Karpas-422 (cell line): ENCODE results near the gene HAGHL. TPM values are rescaled to one million over a fixed set of nuclear protein-coding genes. Genes with fewer than 3 reads are reported as not detected.
A peak's percentile ranks its signal among the peaks of the same experiment; 100 is the strongest.

Source experiments
- DNase-seq: peaks from one replicate; pipeline ENCODE4 v3.0.0-alpha.2; 2015
- H2AFZ ChIP-seq: fragments of 200-600 bp; sonication (generic); 2 replicates; pipeline ENCODE4 v1.6.1; 2014; ENCODE audit warnings: antibody characterized with exemption, low read length, mixed read lengths
- H3K27ac ChIP-seq: fragments of 200-600 bp; sonication (generic); 2 replicates; pipeline ENCODE4 v1.5.1; 2014; ENCODE audit warnings: mild to moderate bottlenecking, low read length, moderate library complexity
- H3K27me3 ChIP-seq: fragments of 200-600 bp; sonication (generic); 2 replicates; pipeline ENCODE4 v1.6.1; 2014; ENCODE audit warnings: low read length, mixed read lengths
- H3K36me3 ChIP-seq: fragments of 200-600 bp; sonication (generic); 2 replicates; pipeline ENCODE4 v1.6.1; 2014; ENCODE audit warnings: low read length, mixed read lengths; ENCODE audit not compliant: insufficient read depth
- H3K4me1 ChIP-seq: fragments of 200-600 bp; sonication (generic); 2 replicates; pipeline ENCODE4 v1.6.1; 2014; ENCODE audit warnings: mild to moderate bottlenecking, low read length, mixed read lengths
- H3K4me2 ChIP-seq: fragments of 200-600 bp; sonication (generic); 2 replicates; pipeline ENCODE4 v1.6.1; 2014; ENCODE audit warnings: low read length, low read depth, mild to moderate bottlenecking; ENCODE audit not compliant: poor library complexity, severe bottlenecking
- H3K4me3 ChIP-seq: fragments of 200-600 bp; sonication (generic); 2 replicates; pipeline ENCODE4 v1.5.1; 2014; ENCODE audit warnings: mild to moderate bottlenecking, antibody characterized with exemption, low read length, mixed read lengths
- H3K79me2 ChIP-seq: fragments of 200-600 bp; sonication (generic); 2 replicates; pipeline ENCODE4 v1.6.1; 2014; ENCODE audit warnings: mild to moderate bottlenecking, low read length, mixed read lengths
- H3K9ac ChIP-seq: fragments of 200-600 bp; sonication (generic); 2 replicates; pipeline ENCODE4 v1.6.0; 2014; ENCODE audit warnings: low read length
- H3K9me2 ChIP-seq: fragments of 200-600 bp; sonication (generic), shearing (Covaris generic); replicated peaks from 2 replicates; pipeline ENCODE4 v1.6.0; 2014; ENCODE audit warnings: mild to moderate bottlenecking, low read length, moderate library complexity; ENCODE audit not compliant: insufficient read depth
- H3K9me3 ChIP-seq: fragments of 300-700, 200-600 bp; sonication (generic); 2 replicates; pipeline ENCODE4 v1.6.1; 2014; ENCODE audit warnings: low read length, mixed read lengths
- H4K20me1 ChIP-seq: fragments of 200-600 bp; sonication (generic); 2 replicates; pipeline ENCODE4 v1.6.1; 2014; ENCODE audit warnings: mild to moderate bottlenecking, antibody characterized with exemption, low read length, low read depth; ENCODE audit not compliant: insufficient read depth
- total RNA-seq: library from RNA; depleted of rRNA; stranded (reverse); fragments of >200 nt; shearing (Covaris generic); gene quantifications from 2 replicates; pipeline ENCODE4 v1.2.3, GENCODE V29; 2014; ENCODE audit warnings: low replicate concordance

The HAGHL gene
- total RNA-seq, 1 experiment from 2014 or later: 57.4 TPM

GRCh38 chr16:724188-725040, 2.5 kb upstream of the HAGHL start:
- no peak overlapping the region for H2AFZ ChIP-seq
- peaks cover 82% of the 10 kb centered on the region for H3K4me1 ChIP-seq
- peak overlapping the region; percentile 91 for H3K27ac ChIP-seq
- DNase-seq: peak; percentile 77
- H3K27me3 ChIP-seq: no peaks in the 10 kb centered on the region
- peak overlapping the region; percentile 73; the same call in 1 of the 2 replicates for H3K4me3 ChIP-seq
- H3K4me2 ChIP-seq: peak overlapping the region; percentile 89
- H3K9ac ChIP-seq: peak overlapping the region; percentile 75
- peaks cover 28% of the 10 kb centered on the region for H3K79me2 ChIP-seq
- H3K9me3 ChIP-seq: no peaks in the 10 kb centered on the region
- H3K36me3 ChIP-seq: 0 out of 2 replicates have a peak, but pooled peaks cover 2% of the 10 kb centered on the region
- H4K20me1 ChIP-seq: peaks cover 8% of the 10 kb centered on the region
- no peaks in the 10 kb centered on the region for H3K9me2 ChIP-seq

- DNase-seq: no peak
- H2AFZ ChIP-seq: no peak overlapping the region
- no peaks in the 10 kb centered on the region for H3K9me3 ChIP-seq
- H3K4me1 ChIP-seq: peaks cover 82% of the 10 kb centered on the region
- peaks cover 32% of the 10 kb centered on the region for H3K79me2 ChIP-seq
- H3K27ac ChIP-seq: peak overlapping the region; percentile 91
- peak overlapping the region; percentile 73; the same call in 1 of the 2 replicates for H3K4me3 ChIP-seq
- H3K36me3 ChIP-seq: 0 out of 2 replicates have a peak, but pooled peaks cover 3% of the 10 kb centered on the region
- H3K27me3 ChIP-seq: no peaks in the 10 kb centered on the region
- H3K4me2 ChIP-seq: peak overlapping the region; percentile 89
- peak overlapping the region; percentile 75 for H3K9ac ChIP-seq
- H4K20me1 ChIP-seq: peaks cover 8% of the 10 kb centered on the region
- no peaks in the 10 kb centered on the region for H3K9me2 ChIP-seq
These were observed 1.9 kb upstream of the HAGHL start for GRCh38 chr16:725041-725376.

GRCh38 chr16:725463-726187, 1.3 kb upstream of the HAGHL start:
- peak overlapping the region; percentile 75 for H3K9ac ChIP-seq
- no peaks in the 10 kb centered on the region for H3K9me2 ChIP-seq
- H3K79me2 ChIP-seq: peaks cover 33% of the 10 kb centered on the region
- H3K4me3 ChIP-seq: peak overlapping the region; percentile 73
- H3K36me3 ChIP-seq: 0 out of 2 replicates have a peak, but pooled peaks cover 6% of the 10 kb centered on the region
- peaks cover 8% of the 10 kb centered on the region for H4K20me1 ChIP-seq
- no peaks in the 10 kb centered on the region for H3K27me3 ChIP-seq
- H3K27ac ChIP-seq: peak overlapping the region; percentile 91
- H3K4me1 ChIP-seq: peaks cover 83% of the 10 kb centered on the region
- H3K9me3 ChIP-seq: no peaks in the 10 kb centered on the region
- peak overlapping the region; percentile 89 for H3K4me2 ChIP-seq
- peak; percentile 72 for DNase-seq
- H2AFZ ChIP-seq: no peak overlapping the region

GRCh38 chr16:726188-726437, 793 bp upstream of the HAGHL start:
- 0 out of 2 replicates have a peak, but pooled peaks cover 6% of the 10 kb centered on the region for H3K36me3 ChIP-seq
- H3K4me1 ChIP-seq: peaks cover 88% of the 10 kb centered on the region
- no peak for DNase-seq
- no peak overlapping the region for H2AFZ ChIP-seq
- H3K79me2 ChIP-seq: peaks cover 33% of the 10 kb centered on the region
- H3K27me3 ChIP-seq: no peaks in the 10 kb centered on the region
- H3K27ac ChIP-seq: peak overlapping the region; percentile 91
- H3K4me2 ChIP-seq: peak overlapping the region; percentile 89
- peak overlapping the region; percentile 73 for H3K4me3 ChIP-seq
- H3K9me2 ChIP-seq: no peaks in the 10 kb centered on the region
- H4K20me1 ChIP-seq: peaks cover 8% of the 10 kb centered on the region
- H3K9me3 ChIP-seq: no peaks in the 10 kb centered on the region
- peak overlapping the region; percentile 75 for H3K9ac ChIP-seq

GRCh38 chr16:727291-727977, 528 bp downstream of the HAGHL start:
- Histone ChIP-seq H3K4me3 (peak overlapping the region; percentile 91), H4K20me1 (no peaks in the 10 kb centered on the region; the same call in 1 of the 2 replicates), H3K27ac (peak overlapping the region; percentile 97), H3K9me2 (no peaks in the 10 kb centered on the region), H3K27me3 (no peaks in the 10 kb centered on the region), H3K36me3 (0 out of 2 replicates have a peak, but pooled peaks cover 6% of the 10 kb centered on the region), H3K4me2 (peak overlapping the region; percentile 93), H3K9me3 (no peaks in the 10 kb centered on the region), H3K79me2 (peaks cover 26% of the 10 kb centered on the region), H3K4me1 (peaks cover 83% of the 10 kb centered on the region), H3K9ac (peak overlapping the region; percentile 94), H2AFZ (no peak overlapping the region)
- DNase-seq: peak; percentile 91

- Histone ChIP-seq H3K79me2 (peaks cover 21% of the 10 kb centered on the region), H2AFZ (no peak overlapping the region), H3K4me2 (peak overlapping the region; percentile 93), H3K36me3 (peaks cover 12% of the 10 kb centered on the region; the same call in 1 of the 2 replicates), H3K27ac (peak overlapping the region; percentile 97), H3K4me3 (peak overlapping the region; percentile 91), H3K4me1 (peaks cover 74% of the 10 kb centered on the region), H3K9me2 (no peaks in the 10 kb centered on the region), H3K9me3 (no peaks in the 10 kb centered on the region), H3K27me3 (no peaks in the 10 kb centered on the region), H3K9ac (peak overlapping the region; percentile 94), H4K20me1 (no peaks in the 10 kb centered on the region; the same call in 1 of the 2 replicates)
- peak; percentile 97 for DNase-seq
These were observed 1.4 kb downstream of the HAGHL start for GRCh38 chr16:728131-728889.

- H3K36me3 ChIP-seq: peaks cover 12% of the 10 kb centered on the region; the same call in 1 of the 2 replicates
- peaks cover 66% of the 10 kb centered on the region for H3K4me1 ChIP-seq
- peaks cover 21% of the 10 kb centered on the region for H3K79me2 ChIP-seq
- H3K27ac ChIP-seq: peak overlapping the region; percentile 64
- H3K4me3 ChIP-seq: peak overlapping the region; percentile 91
- no peaks in the 10 kb centered on the region for H3K9me3 ChIP-seq
- no peak overlapping the region for H2AFZ ChIP-seq
- peak overlapping the region; percentile 91 for H3K9ac ChIP-seq
- no peak for DNase-seq
- H3K4me2 ChIP-seq: peak overlapping the region; percentile 93
- H4K20me1 ChIP-seq: no peaks in the 10 kb centered on the region
- H3K27me3 ChIP-seq: no peaks in the 10 kb centered on the region
- no peaks in the 10 kb centered on the region for H3K9me2 ChIP-seq
These were observed 2.2 kb downstream of the HAGHL start for GRCh38 chr16:728890-729744.
